Islet precursor cell (in vitro differentiated cells): ENCODE measurements around the gene SRF.

Experiments used
- DNase-seq: peaks from one replicate; pipeline ENCODE4 v3.0.0-alpha.2; 2018

The SRF gene

DNA sequence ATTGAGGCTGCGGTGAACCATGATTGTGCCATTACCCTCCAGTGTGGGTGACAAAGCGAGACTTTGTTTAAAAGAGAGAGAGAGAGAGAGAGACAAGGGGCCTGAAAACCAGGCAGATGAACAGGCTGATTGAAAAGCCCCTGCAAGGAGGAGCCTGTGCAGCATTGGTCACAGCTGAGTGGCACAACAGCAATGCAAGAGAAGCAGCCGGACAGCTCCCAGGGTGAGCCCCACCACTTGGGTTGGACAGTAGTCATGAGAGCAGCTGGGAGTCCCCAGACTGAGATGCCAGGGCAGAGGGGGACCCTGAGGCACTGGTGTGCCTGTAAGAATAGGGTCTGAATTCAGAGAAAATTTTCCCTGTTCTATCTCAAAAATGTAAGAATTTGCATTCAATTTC is 48.0 kb downstream of the SRF start:
- DNase-seq: peak; percentile 40

DNA sequence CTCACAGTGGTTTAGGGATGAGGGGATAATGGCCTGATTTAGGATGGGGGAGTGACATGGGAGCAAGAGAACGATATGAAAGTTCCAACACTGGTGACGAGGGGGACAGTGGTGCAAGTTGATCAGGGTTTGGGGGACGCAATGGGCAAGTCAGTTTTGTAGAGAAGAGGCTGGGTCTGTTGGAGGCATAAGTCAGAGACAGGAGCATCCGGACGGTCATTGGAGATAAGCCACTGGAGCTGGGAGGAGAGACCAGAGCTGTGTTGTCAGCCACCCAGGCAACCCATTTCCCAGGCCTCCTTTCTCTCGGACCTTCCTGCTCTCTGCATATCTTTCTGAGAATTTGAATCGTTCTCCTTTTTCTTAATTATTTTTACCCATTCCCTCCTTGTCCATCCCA is 48.7 kb downstream of the SRF start:
- DNase-seq: peak; percentile 44

GRCh38 chr6:43220439-43220951 is 49.4 kb downstream of the SRF start:
- peak; percentile 45 for DNase-seq

- DNase-seq: peak; percentile 47
Observed at GRCh38 chr6:43221046-43221972, 50.2 kb downstream of the SRF start.

DNA sequence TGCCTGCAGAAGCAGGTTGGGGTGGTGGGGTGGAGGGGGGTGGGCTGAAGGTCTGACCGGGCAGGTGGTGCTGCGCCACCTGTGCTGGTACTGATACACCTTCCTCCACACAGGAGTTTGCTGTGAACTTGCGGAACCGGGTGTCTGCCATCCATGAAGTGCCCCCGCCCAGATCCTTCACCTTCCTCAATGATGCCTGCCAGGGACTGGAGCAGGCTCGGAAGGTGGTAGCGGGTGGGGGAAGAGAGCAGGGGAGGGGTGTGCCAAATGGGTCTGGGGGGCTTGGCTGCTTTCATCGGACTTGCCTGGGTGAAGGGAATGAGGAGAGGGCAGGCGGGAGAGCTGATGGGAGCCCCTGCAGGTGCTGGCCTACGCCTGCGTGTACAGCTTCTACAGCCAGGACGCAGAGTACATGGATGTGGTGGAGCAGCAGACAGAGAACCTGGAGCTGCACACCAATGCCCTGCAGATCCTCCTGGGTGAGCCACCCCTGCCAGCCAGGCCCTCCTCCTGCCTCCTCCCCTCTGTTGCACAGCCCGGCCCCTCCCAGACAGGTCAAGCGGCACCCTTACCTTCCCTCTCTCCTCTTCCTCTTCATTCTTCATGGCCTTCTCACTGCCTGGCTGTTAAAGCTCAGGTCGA is 51.5 kb downstream of the SRF start:
- peak; percentile 42 for DNase-seq

GRCh38 chr6:43223175-43223574 is 52.1 kb downstream of the SRF start:
- DNase-seq: peak; percentile 52

GRCh38 chr6:43226192-43226851 is 55.3 kb downstream of the SRF start:
- peak; percentile 50 for DNase-seq

DNA sequence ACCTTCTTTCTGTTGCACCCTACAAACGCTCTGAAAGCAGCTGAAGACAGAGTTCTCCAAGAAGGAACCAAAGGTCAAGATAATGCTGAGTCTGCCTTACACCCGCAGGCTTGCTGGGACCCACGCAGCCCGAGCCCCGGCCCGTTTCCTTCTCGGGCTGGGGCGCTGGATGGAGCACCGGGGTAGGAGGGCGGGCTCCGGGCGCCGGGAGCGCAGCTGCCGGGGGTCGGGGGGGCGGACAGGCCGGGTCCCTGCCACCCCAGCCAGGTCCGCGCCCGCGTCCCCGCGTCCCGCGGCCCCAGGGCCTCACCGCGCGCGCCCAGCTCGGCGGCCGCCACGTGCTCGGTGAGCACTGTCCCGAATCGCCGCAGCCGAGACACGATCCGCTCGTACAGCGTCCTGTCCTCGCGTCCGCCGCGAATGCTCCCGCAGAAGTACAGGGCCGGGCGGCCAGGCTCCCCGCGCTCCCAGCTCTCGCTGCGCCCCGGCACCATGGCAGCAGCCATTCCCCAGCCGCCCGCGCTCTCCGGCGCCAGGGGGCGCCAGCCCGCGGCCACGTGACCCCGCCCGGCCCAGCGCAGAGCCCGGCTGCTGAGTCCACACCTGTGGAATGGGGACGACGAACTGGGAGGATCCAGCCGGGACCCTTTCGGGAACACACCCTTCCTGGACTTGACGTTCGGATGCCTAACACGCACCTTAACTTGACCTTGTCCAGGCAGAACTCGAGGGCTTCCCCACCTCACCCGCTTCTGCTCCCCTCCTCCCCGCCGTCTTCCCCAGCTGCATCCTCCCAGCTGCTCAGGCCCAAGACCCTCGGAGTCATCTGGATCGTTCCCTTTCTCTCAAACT is 58.1 kb downstream of the SRF start, which contains the start of gene DNPH1:
TSS of gene DNPH1 (minus strand) at position 531 of the 852 bp plus-strand sequence. CDS start at position 506, 25 bp downstream.
- DNase-seq: peak; percentile 89

DNA sequence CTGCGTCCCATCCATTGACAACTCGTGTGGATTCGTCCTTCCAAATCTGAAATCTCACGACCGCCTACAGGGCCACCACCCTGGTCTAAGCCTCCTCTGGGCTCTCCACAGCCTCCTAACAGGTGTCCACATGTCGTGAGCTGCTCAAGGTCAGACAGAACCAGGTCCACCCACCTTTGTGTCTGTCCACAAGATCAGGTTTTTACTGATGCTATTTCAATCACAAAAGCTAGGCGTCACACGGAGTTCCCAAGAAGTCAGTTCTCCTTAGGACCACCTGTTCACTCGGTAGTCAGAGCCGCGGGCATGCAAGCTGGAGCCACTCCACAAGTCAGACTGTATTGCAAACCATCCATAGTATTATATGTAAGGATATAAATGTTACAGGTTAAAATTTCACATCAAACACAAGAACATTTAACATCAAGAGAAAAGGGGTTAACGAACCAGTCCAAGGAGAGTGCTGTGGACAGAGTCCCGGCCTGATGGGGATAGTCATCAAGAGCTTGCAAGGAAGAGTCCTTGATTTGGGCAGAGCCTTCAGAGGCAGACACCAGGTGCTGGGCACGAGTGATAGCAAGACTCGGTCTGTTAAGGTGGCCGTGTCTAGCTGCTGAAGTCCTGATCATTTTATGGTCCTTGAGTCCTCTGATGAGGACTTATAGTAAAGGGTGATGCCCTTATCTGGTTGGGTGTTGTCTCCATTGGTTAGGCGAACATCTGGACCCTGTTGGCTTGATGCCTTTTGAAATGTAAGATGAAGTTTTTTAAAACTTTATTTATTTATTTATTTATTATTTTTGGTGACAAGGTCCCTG is 58.9 kb downstream of the SRF start:
- peak; percentile 20 for DNase-seq

GRCh38 chr6:43231053-43231452 is 60.0 kb downstream of the SRF start:
- DNase-seq: peak; percentile 29
